Loucy (cell line): Measurements from ENCODE around the gene ADAMTS16.

ENCODE experiments used
- H2AFZ ChIP-seq: fragments of 200-600 bp; sonication (generic); 2 replicates; pipeline ENCODE4 v1.6.0; 2016; ENCODE audit warnings: antibody characterized with exemption, mild to moderate bottlenecking, low read length, moderate library complexity
- H3F3A ChIP-seq: fragments of 200-600 bp; 2 replicates; pipeline ENCODE4 v1.6.0; 2016; ENCODE audit warnings: antibody characterized with exemption, low read depth, mild to moderate bottlenecking
- H3K27me3 ChIP-seq: fragments of 200-600 bp; sonication (generic); 2 replicates; pipeline ENCODE4 v1.6.1; 2014; ENCODE audit warnings: low read length, mild to moderate bottlenecking; ENCODE audit not compliant: insufficient read depth, poor library complexity, severe bottlenecking
- H3K36me3 ChIP-seq: fragments of 200-600 bp; sonication (generic); 2 replicates; pipeline ENCODE4 v1.6.1; 2016; ENCODE audit warnings: low read length; ENCODE audit not compliant: insufficient read depth
- H3K4me1 ChIP-seq: fragments of 200-600 bp; sonication (generic); 2 replicates; pipeline ENCODE4 v1.5.1; 2014; ENCODE audit warnings: low read length, mild to moderate bottlenecking; ENCODE audit not compliant: insufficient read depth, poor library complexity, severe bottlenecking
- H3K4me2 ChIP-seq: fragments of 200-600 bp; sonication (generic); 2 replicates; pipeline ENCODE4 v1.6.0; 2014; ENCODE audit warnings: antibody characterized with exemption, low read length, low read depth, mild to moderate bottlenecking; ENCODE audit not compliant: poor library complexity, severe bottlenecking
- H3K4me3 ChIP-seq: fragments of 200-600 bp; sonication (generic); 2 replicates; pipeline ENCODE4 v1.5.1; 2014; ENCODE audit warnings: low read length, mild to moderate bottlenecking, mixed read lengths; ENCODE audit not compliant: poor library complexity, severe bottlenecking
- H3K79me2 ChIP-seq: fragments of 200-600 bp; sonication (generic); 2 replicates; pipeline ENCODE4 v1.6.1; 2014; ENCODE audit warnings: low read length; ENCODE audit not compliant: insufficient read depth
- H3K9ac ChIP-seq: fragments of 200-600 bp; sonication (generic); 2 replicates; pipeline ENCODE4 v1.6.0; 2014; ENCODE audit warnings: mild to moderate bottlenecking, low read depth, low read length, moderate library complexity; ENCODE audit not compliant: poor library complexity, severe bottlenecking
- H3K9me2 ChIP-seq: fragments of 200-600 bp; sonication (generic); replicated peaks from 2 replicates; pipeline ENCODE4 v1.6.1; 2016; ENCODE audit warnings: low read depth, low read length, mixed read lengths
- H3K9me3 ChIP-seq: fragments of 200-600 bp; sonication (generic); 2 replicates; pipeline ENCODE4 v1.6.1; 2014; ENCODE audit warnings: mild to moderate bottlenecking, antibody characterized with exemption, low read length, low read depth; ENCODE audit not compliant: insufficient read depth
- H4K20me1 ChIP-seq: fragments of 200-600 bp; sonication (generic); 2 replicates; pipeline ENCODE4 v1.6.0; 2014; ENCODE audit warnings: antibody characterized with exemption, low read length, mild to moderate bottlenecking; ENCODE audit not compliant: insufficient read depth, poor library complexity, severe bottlenecking
- CTCF ChIP-seq: fragments of 200-600 bp; sonication (generic); conservative IDR thresholded peaks from 2 replicates; pipeline ENCODE4 v1.5.1; 2014; ENCODE audit warnings: mild to moderate bottlenecking, antibody characterized with exemption, low read length
- EZH2phosphoT487 ChIP-seq: fragments of 200-600 bp; IDR thresholded peaks from 2 replicates; pipeline ENCODE4 v1.6.1; 2018; ENCODE audit warnings: antibody characterized with exemption, mild to moderate bottlenecking, moderate library complexity, borderline replicate concordance

ADAMTS16 gene

GRCh38 chr5:5359618-5360017 lies 219.5 kb downstream of the ADAMTS16 start:
- no peak overlapping the region for H3K9ac ChIP-seq

GRCh38 chr5:5360363-5360940 lies 220.3 kb downstream of the ADAMTS16 start:
- H3K27me3 ChIP-seq = no peaks in the 10 kb centered on the region
- H3K36me3 ChIP-seq = no peaks in the 10 kb centered on the region
- no peaks in the 10 kb centered on the region for H4K20me1 ChIP-seq
- no peaks in the 10 kb centered on the region for H3K79me2 ChIP-seq
- H3K4me3 ChIP-seq = no peak overlapping the region
- TF ChIP-seq EZH2phosphoT487 (no peak), CTCF (no peak)
- no peaks in the 10 kb centered on the region for H3K9me2 ChIP-seq
- H3K4me2 ChIP-seq = no peak overlapping the region
- H3K4me1 ChIP-seq = no peaks in the 10 kb centered on the region
- H3F3A ChIP-seq = no peaks in the 10 kb centered on the region
- H3K9ac ChIP-seq = no peak overlapping the region
- no peaks in the 10 kb centered on the region; the same call in 1 of the 2 replicates for H3K9me3 ChIP-seq
- no peak overlapping the region for H2AFZ ChIP-seq

More at GRCh38 chr5:5359618-5360017, 219.5 kb downstream of the ADAMTS16 start:
- Histone ChIP-seq H3F3A (no peaks in the 10 kb centered on the region), H2AFZ (no peak overlapping the region), H3K4me3 (no peak overlapping the region), H3K36me3 (no peaks in the 10 kb centered on the region), H3K27me3 (no peaks in the 10 kb centered on the region), H3K4me2 (no peak overlapping the region), H3K79me2 (no peaks in the 10 kb centered on the region), H4K20me1 (no peaks in the 10 kb centered on the region), H3K9me3 (no peaks in the 10 kb centered on the region; the same call in 1 of the 2 replicates), H3K9me2 (no peaks in the 10 kb centered on the region), H3K4me1 (no peaks in the 10 kb centered on the region)
- TF ChIP-seq EZH2phosphoT487 (no peak), CTCF (no peak)

GRCh38 chr5:5360941-5361520 lies 220.9 kb downstream of the ADAMTS16 start:
- Histone ChIP-seq H2AFZ (no peak overlapping the region), H3K4me3 (no peak overlapping the region), H3K9me2 (no peaks in the 10 kb centered on the region), H3K9ac (no peak overlapping the region), H4K20me1 (no peaks in the 10 kb centered on the region), H3K79me2 (no peaks in the 10 kb centered on the region), H3K4me2 (no peak overlapping the region), H3F3A (no peaks in the 10 kb centered on the region), H3K36me3 (no peaks in the 10 kb centered on the region), H3K9me3 (no peaks in the 10 kb centered on the region; the same call in 1 of the 2 replicates), H3K4me1 (no peaks in the 10 kb centered on the region), H3K27me3 (no peaks in the 10 kb centered on the region)
- TF ChIP-seq CTCF (no peak), EZH2phosphoT487 (no peak)
